ENCODE measurements around the gene SLC6A6. TPM values are rescaled to one million over a fixed set of nuclear protein-coding genes. Genes with fewer than 3 reads are reported as not detected.

SLC6A6 gene
- total RNA-seq, 4 donors from 2014 or later = 35.7 to 75.2 (median 56.4) TPM

DNA sequence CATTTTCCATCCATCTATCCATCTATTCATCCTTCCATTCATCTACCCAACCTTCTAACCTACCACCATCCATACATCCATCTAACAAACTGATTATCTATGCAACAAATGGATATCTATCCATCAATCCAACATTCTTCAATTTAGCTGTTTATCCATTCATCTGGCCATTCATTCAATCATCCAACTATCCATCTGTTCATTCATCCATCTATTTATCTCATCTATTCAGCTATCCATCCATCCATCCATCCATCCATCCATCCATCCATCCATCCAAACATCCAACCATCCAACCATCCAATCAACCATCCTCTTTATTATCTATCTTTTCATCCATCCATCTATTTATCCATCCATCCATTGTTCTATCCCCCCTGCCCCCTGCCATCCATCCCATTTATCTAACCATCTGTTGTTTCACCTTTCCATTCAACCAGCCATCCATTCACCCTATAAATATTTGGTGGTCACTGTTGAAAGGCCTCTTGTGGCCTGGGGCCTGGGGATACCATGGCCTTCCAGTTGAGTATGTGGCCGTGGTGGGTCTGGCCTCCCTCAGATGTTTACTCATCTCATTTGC lies 44.7 kb downstream of the SLC6A6 start:
- no peak for DNase-seq (ENCODE audit: low spot score)
- TF ChIP-seq CTCF (IDR thresholded peaks at IDR 0.05) = no peak
- no peak for ATAC-seq (ENCODE audit: low FRiP score)

- no peak for ATAC-seq (ENCODE audit: low FRiP score)
- DNase-seq (ENCODE audit: low spot score) = no peak
- no peak for TF ChIP-seq CTCF (IDR thresholded peaks at IDR 0.05)
These were observed 45.7 kb downstream of the SLC6A6 start for GRCh38 chr3:14448063-14448462.

GRCh38 chr3:14448756-14449727 lies 46.6 kb downstream of the SLC6A6 start:
- ATAC-seq (ENCODE audit: low FRiP score) (no peak), DNase-seq (ENCODE audit: low spot score) (no peak)
- no peak for TF ChIP-seq CTCF (IDR thresholded peaks at IDR 0.05)

- ATAC-seq (ENCODE audit: low FRiP score) = no peak
- DNase-seq (ENCODE audit: low spot score) = no peak
- TF ChIP-seq CTCF (IDR thresholded peaks at IDR 0.05) = no peak
These were observed 48.1 kb downstream of the SLC6A6 start for GRCh38 chr3:14450506-14450905.

GRCh38 chr3:14450922-14451606 lies 48.7 kb downstream of the SLC6A6 start:
- ATAC-seq (ENCODE audit: low FRiP score) = no peak
- no peak for DNase-seq (ENCODE audit: low spot score)
- TF ChIP-seq CTCF (IDR thresholded peaks at IDR 0.05) = no peak

GRCh38 chr3:14451844-14452739 lies 49.7 kb downstream of the SLC6A6 start:
- peak; percentile 72 for ATAC-seq (ENCODE audit: low FRiP score)
- no peak for TF ChIP-seq CTCF (IDR thresholded peaks at IDR 0.05)
- DNase-seq (ENCODE audit: low spot score) = no peak

All from omental fat pad (tissue), 4 donors.